H1 (cell line): ENCODE results near the gene LY86. TPM values are rescaled to one million over a fixed set of nuclear protein-coding genes. Genes with fewer than 3 reads are reported as not detected.

Experiments used
- CEBPB ChIP-seq: IDR thresholded peaks from 2 replicates; pipeline ENCODE4 v1.6.1; 2012; ENCODE audit warnings: low read depth, low read length
- CREB1 ChIP-seq: IDR thresholded peaks from 2 replicates; pipeline ENCODE4 v1.6.1; 2012; ENCODE audit warnings: inconsistent platforms
- KDM5A ChIP-seq: fragments of 200-600 bp; IDR thresholded peaks from 2 replicates; pipeline ENCODE4 v1.7.1; 2012; ENCODE audit warnings: mild to moderate bottlenecking, low read length, inconsistent platforms, mixed read lengths
- polyA plus RNA-seq, 7 experiments: library from polyadenylated mRNA; depleted of rRNA in 3 of 7; stranded (reverse) in 5 of 7; unstranded in 2 of 7; fragments of >200 nt in 5 of 7; fragments of 200-250 nt in 2 of 7; gene quantifications; 1 replicate in 5 of 7; 2 replicates in 1 of 7; 4 replicates in 1 of 7; pipeline versions ENCODE4 v1.2.1 to v1.2.3, GENCODE V29; 2011 to 2013; ENCODE audit warnings: missing spikeins in 2 of 7, mixed read lengths in 2 of 7
- total RNA-seq: library from RNA; stranded (reverse); fragmentation: NEBNext Ultra II Directional; extraction: Animal tissue kit (Norgen Biotek cat#: 25700); gene quantifications from 2 replicates; pipeline ENCODE4 v1.2.1, GENCODE V29; 2021
- TF ChIP-seq, protein P1 (sequence below): IDR thresholded peaks from 2 replicates; pipeline ENCODE4 v1.6.1; 2012; ENCODE audit warnings: inconsistent platforms

The LY86 gene
- total and polyA plus RNA-seq, 2 of the 8 experiments (the other 6 are each of a cell fraction or from before 2014, with no cell fraction given): not detected

- TF ChIP-seq, protein P1, sequence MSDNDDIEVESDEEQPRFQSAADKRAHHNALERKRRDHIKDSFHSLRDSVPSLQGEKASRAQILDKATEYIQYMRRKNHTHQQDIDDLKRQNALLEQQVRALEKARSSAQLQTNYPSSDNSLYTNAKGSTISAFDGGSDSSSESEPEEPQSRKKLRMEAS: no peak
- TF ChIP-seq KDM5A (no peak), CREB1 (no peak), CEBPB (no peak)
Observed at GRCh38 chr6:6596529-6597328, 8.2 kb downstream of the LY86 start (continued).
